ENCODE data around the gene UPK3BL1.
"Not testable (repeated sequence)": the region's sequence is repeated elsewhere in the genome, so short reads cannot be mapped to it uniquely, and the experiment has no call there.

GRCh38 chr7:102682560-102682959 lies 40.0 kb upstream of the UPK3BL1 start:
- TF ChIP-seq CTCF (IDR thresholded peaks at IDR 0.05; ENCODE audit: poor library complexity); EZH2 (IDR thresholded peaks at IDR 0.05; ENCODE audit: borderline replicate concordance); EZH2phosphoT487 (IDR thresholded peaks at IDR 0.05; ENCODE audit: low read depth, severe bottlenecking, unreplicated experiment): not testable (repeated sequence)

Data from hepatocyte (in vitro differentiated cells).